ENCODE measurements around the gene PRPH.
"Not testable (repeated sequence)": the region's sequence is repeated elsewhere in the genome, so short reads cannot be mapped to it uniquely, and the experiment has no call there.

Gene PRPH

DNA sequence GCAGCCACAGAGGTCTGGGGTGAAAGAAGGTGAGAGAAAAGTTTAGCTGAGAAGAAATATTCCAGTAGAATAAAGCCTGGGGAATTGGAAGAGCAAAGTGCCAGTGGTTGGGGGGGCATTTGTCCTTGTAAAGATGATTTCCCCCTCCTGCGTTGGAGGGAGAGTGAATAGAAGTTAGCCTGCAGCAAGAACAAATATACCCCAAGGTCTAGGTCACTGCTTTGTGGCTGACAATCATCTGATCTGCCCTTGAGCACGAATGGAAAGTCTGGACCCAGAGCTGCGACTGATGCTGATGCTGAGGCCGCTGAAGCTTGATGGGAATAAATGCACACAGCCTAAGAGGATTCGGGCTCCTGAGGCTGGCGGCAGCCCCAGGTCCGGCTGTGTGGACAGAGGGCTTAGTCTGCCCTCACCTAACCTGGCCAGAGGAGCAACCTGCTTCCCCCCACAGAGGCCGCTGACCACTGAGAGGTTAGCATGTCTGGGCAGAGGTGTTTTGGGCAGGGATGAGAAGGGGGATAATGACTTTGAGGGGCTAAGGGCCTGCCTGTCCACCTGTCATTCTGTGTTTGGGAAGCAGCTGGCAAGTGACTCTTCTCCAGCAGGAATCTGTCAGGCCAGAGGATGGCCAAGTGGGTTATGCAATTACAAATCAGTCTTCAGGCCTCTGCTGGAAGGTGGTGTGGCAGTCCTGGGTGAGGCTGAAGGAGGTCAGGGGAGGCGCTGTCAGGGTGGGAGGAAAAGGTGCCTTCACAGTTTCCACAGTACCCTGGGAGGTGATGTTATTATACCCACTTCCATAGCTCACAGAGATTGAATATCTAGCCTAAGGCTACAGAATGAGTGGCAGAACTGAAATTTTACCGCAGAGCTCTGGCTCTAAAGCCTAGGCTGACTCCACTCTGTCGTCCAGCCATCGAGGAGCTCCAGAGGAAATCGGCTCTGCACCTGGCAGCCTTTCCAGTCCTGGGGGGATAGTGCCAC, 18.4 kb upstream of the PRPH start:
- DNase-seq (ENCODE audit: low read depth, low spot score): no peak

DNA sequence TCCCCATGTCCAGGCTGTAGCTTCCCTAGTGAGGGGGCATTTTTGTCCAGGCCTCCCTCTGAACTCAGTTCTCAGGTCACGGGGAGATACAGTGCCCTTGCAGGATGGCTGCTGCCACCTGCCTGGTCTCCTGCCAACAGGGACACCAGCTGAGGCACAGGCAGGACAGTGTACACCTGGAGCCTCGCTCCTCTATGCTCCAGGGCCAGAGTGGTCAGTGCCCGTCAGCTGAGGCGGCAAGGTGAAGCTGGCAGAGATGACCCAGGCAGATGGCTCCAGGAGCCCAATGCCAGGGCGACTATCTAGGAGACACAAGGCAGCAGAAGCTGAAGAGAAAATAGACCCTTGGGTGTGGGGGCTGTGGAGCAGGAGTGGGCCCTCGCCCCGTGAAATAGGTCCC, 17.5 kb upstream of the PRPH start:
- DNase-seq (ENCODE audit: low read depth, low spot score): no peak

DNA sequence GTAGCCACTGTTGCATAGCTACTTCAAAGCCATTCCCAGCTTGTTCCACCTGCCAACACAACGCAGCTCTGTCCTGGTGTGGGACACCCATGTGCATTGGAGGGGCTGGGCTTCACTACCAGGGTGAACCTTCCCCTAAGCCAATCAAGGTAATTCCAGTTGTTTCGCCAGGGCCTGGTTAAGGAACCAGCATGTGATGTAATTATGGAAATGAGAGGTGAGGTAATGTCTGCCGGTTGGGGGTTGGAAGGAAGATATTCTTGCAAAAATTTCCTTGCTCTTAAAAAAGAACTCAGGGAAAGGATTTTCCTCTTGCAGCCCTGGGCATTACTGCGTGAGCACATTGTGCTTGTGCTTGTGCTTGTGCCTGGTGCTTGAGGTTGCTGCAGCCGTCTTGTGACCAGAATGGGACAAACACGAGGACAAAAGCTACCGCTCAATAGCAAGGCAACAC, 15.2 kb upstream of the PRPH start:
- DNase-seq (ENCODE audit: low read depth, low spot score): no peak

DNA sequence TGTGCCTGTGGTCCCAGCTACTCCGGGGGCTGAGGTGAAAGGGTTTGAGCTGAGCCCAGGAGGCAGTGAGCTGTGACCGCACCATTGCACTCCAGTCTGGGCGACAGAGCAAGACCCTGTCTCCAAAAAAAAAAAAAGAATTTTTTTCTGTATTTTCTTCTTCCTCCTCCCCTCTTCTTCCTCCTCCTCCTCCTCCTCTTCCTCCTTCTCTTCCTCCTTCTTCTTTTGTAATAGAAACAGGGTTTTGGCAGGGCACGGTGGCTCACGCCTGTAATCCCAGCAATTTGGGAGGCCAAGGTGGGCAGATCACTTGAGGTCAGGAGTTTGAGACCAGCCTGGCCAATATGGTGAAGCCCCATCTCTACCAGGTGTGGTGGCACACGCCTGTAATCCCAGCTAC, 14.4 kb upstream of the PRPH start:
- DNase-seq (ENCODE audit: low read depth, low spot score): not testable (repeated sequence)

- DNase-seq (ENCODE audit: low read depth, low spot score): no peak
Observed at GRCh38 chr12:49282302-49282701, 12.6 kb upstream of the PRPH start.

DNA sequence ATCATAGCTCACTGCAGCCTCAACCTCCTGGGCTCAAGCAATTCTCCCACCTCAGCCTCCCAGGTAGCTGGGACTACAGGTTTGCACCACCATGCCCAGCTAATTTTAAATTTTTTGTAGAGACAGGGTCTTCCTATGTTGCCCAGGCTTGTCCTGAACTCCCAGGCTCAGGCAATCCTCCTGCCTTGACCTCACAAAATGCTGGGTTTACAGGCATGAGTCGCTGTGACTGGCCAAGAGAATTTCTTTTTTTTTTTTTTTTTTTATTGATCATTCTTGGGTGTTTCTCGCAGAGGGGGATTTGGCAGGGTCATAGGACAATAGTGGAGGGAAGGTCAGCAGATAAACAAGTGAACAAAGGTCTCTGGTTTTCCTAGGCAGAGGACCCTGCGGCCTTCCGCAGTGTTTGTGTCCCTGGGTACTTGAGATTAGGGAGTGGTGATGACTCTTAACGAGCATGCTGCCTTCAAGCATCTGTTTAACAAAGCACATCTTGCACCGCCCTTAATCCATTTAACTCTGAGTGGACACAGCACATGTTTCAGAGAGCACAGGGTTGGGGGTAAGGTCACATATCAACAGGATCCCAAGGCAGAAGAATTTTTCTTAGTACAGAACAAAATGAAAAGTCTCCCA, 12.1 kb upstream of the PRPH start:
- DNase-seq (ENCODE audit: low read depth, low spot score): not testable (repeated sequence)

DNA sequence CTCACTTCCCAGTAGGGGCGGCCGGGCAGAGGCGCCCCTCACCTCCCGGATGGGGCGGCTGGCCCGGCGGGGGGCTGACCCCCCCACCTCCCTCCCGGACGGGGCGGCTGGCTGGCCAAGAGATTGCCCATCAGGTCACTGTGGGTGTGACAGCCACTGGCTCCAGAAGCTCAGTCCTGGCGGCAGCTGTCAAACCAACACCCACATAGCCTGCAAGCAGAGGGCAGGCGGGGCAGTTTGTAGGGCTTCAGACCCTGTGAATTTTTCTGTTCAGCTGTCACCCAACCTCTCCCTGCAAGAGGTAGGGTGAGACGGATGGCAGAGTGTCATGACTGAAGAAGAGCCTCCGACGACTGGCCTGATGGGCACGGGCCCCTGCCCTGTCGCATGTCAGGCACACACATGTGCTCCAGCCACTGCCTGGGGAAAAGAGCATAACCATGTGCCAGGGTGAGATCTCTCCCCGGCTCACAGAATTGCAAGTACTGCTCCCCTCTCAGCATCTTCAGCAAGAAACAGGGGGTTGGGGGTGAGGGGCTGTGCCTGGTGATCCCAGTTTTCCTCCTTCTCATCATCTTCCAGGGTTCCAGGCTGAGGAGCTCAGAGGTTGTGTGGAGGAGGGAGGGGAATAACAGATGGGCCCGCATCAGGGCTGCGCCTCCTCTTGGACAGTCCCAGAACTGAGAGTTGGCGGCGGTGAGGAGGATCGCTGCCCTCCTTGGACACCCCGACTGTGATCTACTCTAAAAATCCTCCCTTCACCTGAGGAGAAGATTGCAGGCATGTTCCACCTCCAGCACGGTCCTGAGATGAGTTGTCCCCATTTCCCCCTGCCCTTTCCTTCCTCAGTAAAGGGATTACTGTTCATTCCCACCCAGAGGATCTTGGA, 11.2 kb upstream of the PRPH start:
- DNase-seq (ENCODE audit: low read depth, low spot score): no peak

GRCh38 chr12:49284672-49285071, 10.3 kb upstream of the PRPH start:
- no peak for DNase-seq (ENCODE audit: low read depth, low spot score)

GRCh38 chr12:49287876-49288275, 7.1 kb upstream of the PRPH start:
- no peak for DNase-seq (ENCODE audit: low read depth, low spot score)

DNA sequence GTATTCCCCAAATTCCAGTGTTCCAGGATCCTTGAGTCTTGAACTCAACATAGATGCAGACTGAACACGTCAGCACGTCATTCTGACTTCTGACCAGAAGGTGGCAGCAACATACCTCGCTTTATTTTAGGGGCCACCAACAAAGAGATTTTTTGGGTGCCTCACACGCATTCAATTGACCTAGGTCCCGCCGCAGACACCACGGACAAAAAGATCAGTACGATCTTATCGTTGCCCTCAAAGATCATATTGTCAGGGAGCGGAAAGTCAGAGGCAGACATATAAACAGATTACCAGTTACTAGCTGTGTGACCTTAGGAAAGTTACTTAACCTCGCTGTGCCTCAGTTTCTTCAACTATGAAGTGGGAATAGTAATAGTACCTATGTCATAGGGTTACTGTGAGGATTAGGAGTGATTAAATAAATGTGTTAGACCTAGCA, 6.5 kb upstream of the PRPH start:
- no peak for DNase-seq (ENCODE audit: low read depth, low spot score)

GRCh38 chr12:49288922-49289555, 5.9 kb upstream of the PRPH start:
- DNase-seq (ENCODE audit: low read depth, low spot score): no peak

DNA sequence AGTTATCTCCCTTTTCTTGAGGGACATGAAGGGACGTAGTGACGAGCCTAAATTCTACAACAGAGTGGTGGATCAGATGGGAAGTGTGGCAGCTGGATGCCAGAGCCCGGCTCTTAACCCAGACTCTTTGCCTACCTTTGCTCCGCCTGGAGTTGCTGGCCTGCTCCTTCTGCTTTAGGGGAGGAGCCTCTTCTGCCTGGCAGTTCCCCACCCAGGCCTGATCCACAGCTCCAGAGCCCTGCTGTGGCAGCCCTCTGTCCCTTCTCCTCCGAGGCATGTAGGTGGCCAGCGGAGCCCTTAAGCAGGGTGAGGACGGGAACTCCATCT, 2.3 kb upstream of the PRPH start:
- no peak for DNase-seq (ENCODE audit: low read depth, low spot score)

- no peak for DNase-seq (ENCODE audit: low read depth, low spot score)
Observed at GRCh38 chr12:49293056-49293956, 1.6 kb upstream of the PRPH start.

- no peak for DNase-seq (ENCODE audit: low read depth, low spot score)
Observed at GRCh38 chr12:49294086-49294803, 702 bp upstream of the PRPH start.

- DNase-seq (ENCODE audit: low read depth, low spot score): no peak
Observed at GRCh38 chr12:49294804-49295081, 204 bp upstream of the PRPH start.

DNA sequence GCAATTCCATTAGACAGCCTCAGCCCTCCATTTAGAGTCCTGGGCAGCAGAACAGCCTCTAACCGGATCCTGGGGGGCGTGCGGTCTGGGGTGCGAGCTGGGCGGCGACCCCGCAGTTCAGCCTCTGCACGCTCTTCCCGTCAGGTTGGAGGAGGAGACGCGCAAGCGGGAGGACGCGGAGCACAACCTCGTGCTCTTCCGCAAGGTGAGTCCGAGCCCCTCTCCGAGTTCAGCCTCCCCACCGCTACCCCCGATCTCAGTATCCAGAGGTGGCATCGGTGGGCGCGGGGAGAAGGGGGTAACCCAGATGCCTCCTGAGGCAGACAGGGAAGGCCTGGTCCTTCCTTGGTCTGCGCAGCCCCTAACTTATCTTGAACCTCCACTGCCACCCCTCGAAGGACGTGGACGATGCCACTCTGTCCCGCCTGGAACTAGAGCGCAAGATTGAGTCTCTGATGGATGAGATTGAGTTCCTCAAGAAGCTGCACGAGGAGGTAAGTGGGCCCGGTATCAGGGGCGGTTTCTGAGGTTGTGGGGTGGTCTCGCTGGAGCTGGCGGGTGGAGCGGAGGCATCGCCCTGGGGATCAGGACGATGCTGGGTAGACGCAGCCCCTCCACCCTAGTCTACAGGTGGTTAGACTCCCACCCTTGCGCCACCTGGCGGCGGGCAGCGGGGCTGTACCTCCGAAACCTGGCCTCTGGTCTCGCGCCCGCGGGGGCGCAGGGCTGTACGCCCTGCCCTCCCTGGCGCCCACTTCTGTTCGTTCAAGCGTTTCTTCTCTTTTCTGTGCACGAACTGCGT, 1.3 kb downstream of the PRPH start:
- no peak for DNase-seq (ENCODE audit: low read depth, low spot score)

GRCh38 chr12:49296836-49297694, 2.1 kb downstream of the PRPH start:
- no peak for DNase-seq (ENCODE audit: low read depth, low spot score)

DNA sequence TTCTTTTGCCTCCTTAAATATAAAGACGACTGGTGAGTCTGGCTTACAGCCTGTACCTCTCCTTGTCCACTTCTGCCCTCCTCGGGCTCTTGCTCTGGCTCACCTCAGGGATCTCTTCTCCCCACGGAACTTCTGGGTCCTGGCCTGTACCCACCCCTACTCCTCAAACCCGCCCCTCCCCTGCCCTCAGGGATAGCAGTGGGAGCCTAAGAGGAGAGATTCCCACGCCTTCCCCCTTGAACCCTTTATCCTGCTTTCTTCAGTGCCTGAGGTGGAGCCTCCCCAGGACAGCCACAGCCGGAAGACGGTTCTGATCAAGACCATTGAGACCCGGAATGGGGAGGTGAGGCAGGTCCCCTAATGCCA, 2.7 kb downstream of the PRPH start:
- no peak for DNase-seq (ENCODE audit: low read depth, low spot score)

All from smooth muscle cell of the brain vasculature (primary cell).